Thoracic aorta (tissue), 2 donors: Measurements from ENCODE around the gene PLA2G2C. TPM values are rescaled to one million over a fixed set of nuclear protein-coding genes. Genes with fewer than 3 reads are reported as not detected.

Source experiments
- ATAC-seq: fragments of 150-250 bp; one replicate; pipeline ENCODE4 v1.8.0; 2017; ENCODE audit warnings: low read depth; ENCODE audit not compliant: insufficient number of reproducible peaks, low FRiP score
- DNase-seq: peaks from one replicate; pipeline ENCODE4 v3.0.0-alpha.2; 2020; ENCODE audit warnings: low spot score
- H3K27ac ChIP-seq, 2 donors: fragments of 200-600 bp; sonication (generic); 1 replicate in 1 of 2; 2 replicates in 1 of 2; pipeline ENCODE4 v1.5.1; 2016; ENCODE audit warnings: mild to moderate bottlenecking in 2 of 2, moderate library complexity in 2 of 2
- H3K27me3 ChIP-seq: fragments of 200-600 bp; sonication (generic); replicated peaks from 2 replicates; pipeline ENCODE4 v1.6.0; 2016; ENCODE audit warnings: mild to moderate bottlenecking; ENCODE audit not compliant: insufficient read depth
- H3K36me3 ChIP-seq: fragments of 200-600 bp; sonication (generic); one replicate; pipeline ENCODE4 v1.5.1; 2016
- H3K4me1 ChIP-seq, 2 donors: fragments of 200-600 bp; sonication (generic); 1 replicate in 1 of 2; 2 replicates in 1 of 2; pipeline versions ENCODE4 v1.5.1 to v1.6.0; 2016; ENCODE audit warnings: low read depth in 2 of 2, mild to moderate bottlenecking in 1 of 2; ENCODE audit not compliant: control insufficient read depth in 1 of 2
- H3K4me3 ChIP-seq: fragments of 200-600 bp; sonication (generic); 2 replicates; pipeline ENCODE4 v1.5.1; 2016; ENCODE audit warnings: mild to moderate bottlenecking
- H3K9me3 ChIP-seq: fragments of 200-600 bp; sonication (generic); 2 replicates; pipeline ENCODE4 v1.5.1; 2016
- CTCF ChIP-seq: fragments of 200-600 bp; sonication (generic); IDR thresholded peaks from one replicate; pipeline ENCODE4 v1.5.1; 2019; ENCODE audit warnings: antibody characterized with exemption
- total RNA-seq, 2 donors: library from RNA; depleted of rRNA; stranded (reverse); fragments of >200 nt; gene quantifications; one replicate each; pipeline versions ENCODE4 v1.1.0 to v1.2.3, GENCODE V29; 2016

The PLA2G2C gene
- total RNA-seq, 2 donors from 2014 or later = not detected

DNA sequence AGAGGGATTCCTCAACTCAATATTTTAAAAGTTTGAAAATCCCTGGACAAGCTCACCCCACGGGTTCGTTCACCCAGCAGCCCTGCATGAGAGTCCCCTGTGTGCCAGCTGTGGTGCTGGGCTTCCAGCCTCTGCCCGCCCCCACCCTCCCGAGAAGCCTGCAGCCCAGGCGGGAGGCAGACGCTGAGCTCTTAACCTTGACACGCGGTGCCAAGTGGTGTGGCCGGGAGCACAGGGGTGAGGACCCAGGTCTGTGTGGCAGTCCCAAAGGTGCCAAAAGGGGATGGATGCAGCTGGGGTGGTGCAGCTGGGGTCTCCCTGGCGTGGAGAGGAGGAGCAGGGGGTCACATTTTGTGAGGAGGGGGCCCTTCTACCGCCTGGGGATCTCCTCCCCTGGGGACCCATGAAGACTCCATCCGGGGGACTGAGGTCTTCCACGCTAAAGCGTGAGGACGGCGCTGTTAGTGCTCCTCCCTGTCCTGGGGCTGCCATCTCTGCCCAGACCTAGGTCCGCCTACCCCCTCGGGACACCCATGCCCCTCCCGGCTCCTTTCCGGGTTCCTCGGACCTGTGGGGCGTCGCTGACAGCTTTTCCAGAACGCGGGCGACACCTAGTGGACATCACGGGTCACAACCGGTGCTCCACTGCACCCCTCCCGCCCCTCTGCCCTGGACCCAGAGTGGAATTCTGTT is 34.3 kb downstream of the PLA2G2C start:
- Histone ChIP-seq H3K27me3 (no peaks in the 10 kb centered on the region), H3K27ac (no peak overlapping the region), H3K4me3 (peak overlapping the region; percentile 58), H3K36me3 (no peaks in the 10 kb centered on the region), H3K9me3 (no peaks in the 10 kb centered on the region), H3K4me1 (peaks cover 0 to 4% of the 10 kb centered on the region in 2 donors)
- ATAC-seq = no peak
- DNase-seq = peak; percentile 22
- peak; percentile 94 for TF ChIP-seq CTCF

GRCh38 chr1:20150969-20151368 is 35.3 kb downstream of the PLA2G2C start:
- no peak for DNase-seq
- Histone ChIP-seq H3K36me3 (no peaks in the 10 kb centered on the region), H3K27ac (no peak overlapping the region), H3K9me3 (no peaks in the 10 kb centered on the region), H3K27me3 (no peaks in the 10 kb centered on the region), H3K4me3 (no peak overlapping the region), H3K4me1 (peaks cover 0 to 4% of the 10 kb centered on the region in 2 donors)
- no peak for TF ChIP-seq CTCF
- no peak for ATAC-seq

GRCh38 chr1:20150326-20150705 is 36.0 kb downstream of the PLA2G2C start:
- DNase-seq (no peak), ATAC-seq (no peak)
- no peak for TF ChIP-seq CTCF
- Histone ChIP-seq H3K4me1 (peaks cover 0 to 4% of the 10 kb centered on the region in 2 donors), H3K27ac (no peak overlapping the region), H3K4me3 (no peak overlapping the region), H3K36me3 (no peaks in the 10 kb centered on the region), H3K27me3 (no peaks in the 10 kb centered on the region), H3K9me3 (no peaks in the 10 kb centered on the region)

GRCh38 chr1:20149601-20150325 is 36.6 kb downstream of the PLA2G2C start:
- no peaks in the 10 kb centered on the region for H3K36me3 ChIP-seq
- no peak for DNase-seq
- H3K27ac ChIP-seq = no peak overlapping the region
- H3K4me3 ChIP-seq = no peak overlapping the region
- no peak for TF ChIP-seq CTCF
- ATAC-seq = no peak
- H3K4me1 ChIP-seq = peaks cover 0 to 4% of the 10 kb centered on the region in 2 donors
- H3K9me3 ChIP-seq = no peaks in the 10 kb centered on the region
- H3K27me3 ChIP-seq = no peaks in the 10 kb centered on the region

- Histone ChIP-seq H3K36me3 (no peaks in the 10 kb centered on the region), H3K4me3 (no peak overlapping the region), H3K27me3 (no peaks in the 10 kb centered on the region), H3K4me1 (peaks cover 0 to 4% of the 10 kb centered on the region in 2 donors), H3K9me3 (no peaks in the 10 kb centered on the region), H3K27ac (no peak overlapping the region)
- no peak for ATAC-seq
- TF ChIP-seq CTCF = no peak
- no peak for DNase-seq
Measured at GRCh38 chr1:20148571-20149500, 37.5 kb downstream of the PLA2G2C start.
